Measurements from ENCODE around the gene TET2.

DNA sequence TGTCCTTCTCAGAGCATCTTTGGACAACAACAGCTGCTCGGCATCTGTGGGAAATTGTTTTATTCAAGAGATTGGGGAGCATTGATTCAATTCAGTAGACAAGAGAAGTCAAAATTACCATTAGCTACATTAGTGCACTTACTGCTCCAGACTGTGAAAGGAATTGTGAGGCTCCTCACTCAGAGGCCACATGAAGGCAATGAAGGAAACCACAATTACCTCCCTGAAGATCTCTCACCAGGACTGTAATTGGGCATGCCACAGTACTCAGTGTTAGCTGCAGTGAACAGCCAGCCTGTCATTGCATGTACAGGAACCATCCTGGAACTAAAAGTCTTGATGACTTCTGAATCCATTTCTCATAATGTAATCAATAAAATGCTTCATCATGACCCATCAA lies 182.4 kb downstream of the TET2 start:
- TF ChIP-seq, protein P1, sequence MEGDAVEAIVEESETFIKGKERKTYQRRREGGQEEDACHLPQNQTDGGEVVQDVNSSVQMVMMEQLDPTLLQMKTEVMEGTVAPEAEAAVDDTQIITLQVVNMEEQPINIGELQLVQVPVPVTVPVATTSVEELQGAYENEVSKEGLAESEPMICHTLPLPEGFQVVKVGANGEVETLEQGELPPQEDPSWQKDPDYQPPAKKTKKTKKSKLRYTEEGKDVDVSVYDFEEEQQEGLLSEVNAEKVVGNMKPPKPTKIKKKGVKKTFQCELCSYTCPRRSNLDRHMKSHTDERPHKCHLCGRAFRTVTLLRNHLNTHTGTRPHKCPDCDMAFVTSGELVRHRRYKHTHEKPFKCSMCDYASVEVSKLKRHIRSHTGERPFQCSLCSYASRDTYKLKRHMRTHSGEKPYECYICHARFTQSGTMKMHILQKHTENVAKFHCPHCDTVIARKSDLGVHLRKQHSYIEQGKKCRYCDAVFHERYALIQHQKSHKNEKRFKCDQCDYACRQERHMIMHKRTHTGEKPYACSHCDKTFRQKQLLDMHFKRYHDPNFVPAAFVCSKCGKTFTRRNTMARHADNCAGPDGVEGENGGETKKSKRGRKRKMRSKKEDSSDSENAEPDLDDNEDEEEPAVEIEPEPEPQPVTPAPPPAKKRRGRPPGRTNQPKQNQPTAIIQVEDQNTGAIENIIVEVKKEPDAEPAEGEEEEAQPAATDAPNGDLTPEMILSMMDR (conservative IDR thresholded peaks at IDR 0.05): no peak
- TF ChIP-seq ZFX (IDR thresholded peaks at IDR 0.05): no peak

Data from C4-2B (cell line).